Measurements from ENCODE around the gene IL17F.

Gene IL17F

DNA sequence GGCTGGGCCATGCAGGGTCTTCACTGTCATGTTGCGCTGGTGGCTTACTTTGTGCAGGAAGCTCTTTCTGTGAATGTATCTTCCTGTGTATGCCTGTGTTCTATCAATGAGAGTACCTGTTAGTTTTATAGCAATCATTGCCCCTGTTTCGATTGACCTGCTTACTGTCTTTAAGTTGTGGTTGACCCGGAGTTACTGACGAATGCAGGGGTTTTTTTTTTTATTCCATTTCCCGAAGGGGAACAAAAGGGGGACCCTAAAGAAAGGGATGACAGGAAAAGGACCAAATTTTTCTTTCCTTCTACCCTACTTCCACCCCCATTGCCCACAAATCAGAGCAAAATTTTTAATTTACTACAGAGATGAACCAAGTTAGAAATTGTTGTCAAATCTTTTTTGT is at the start of gene IL17F:
TSS of gene IL17F (minus strand) at position 101 of the 400 bp plus-strand sequence. CDS start at position 30, 71 bp downstream.
- FAIRE-seq (no peak), DNase-seq (ENCODE audit: insufficient read length, low spot score) (no peak)
- TF ChIP-seq, protein P1, sequence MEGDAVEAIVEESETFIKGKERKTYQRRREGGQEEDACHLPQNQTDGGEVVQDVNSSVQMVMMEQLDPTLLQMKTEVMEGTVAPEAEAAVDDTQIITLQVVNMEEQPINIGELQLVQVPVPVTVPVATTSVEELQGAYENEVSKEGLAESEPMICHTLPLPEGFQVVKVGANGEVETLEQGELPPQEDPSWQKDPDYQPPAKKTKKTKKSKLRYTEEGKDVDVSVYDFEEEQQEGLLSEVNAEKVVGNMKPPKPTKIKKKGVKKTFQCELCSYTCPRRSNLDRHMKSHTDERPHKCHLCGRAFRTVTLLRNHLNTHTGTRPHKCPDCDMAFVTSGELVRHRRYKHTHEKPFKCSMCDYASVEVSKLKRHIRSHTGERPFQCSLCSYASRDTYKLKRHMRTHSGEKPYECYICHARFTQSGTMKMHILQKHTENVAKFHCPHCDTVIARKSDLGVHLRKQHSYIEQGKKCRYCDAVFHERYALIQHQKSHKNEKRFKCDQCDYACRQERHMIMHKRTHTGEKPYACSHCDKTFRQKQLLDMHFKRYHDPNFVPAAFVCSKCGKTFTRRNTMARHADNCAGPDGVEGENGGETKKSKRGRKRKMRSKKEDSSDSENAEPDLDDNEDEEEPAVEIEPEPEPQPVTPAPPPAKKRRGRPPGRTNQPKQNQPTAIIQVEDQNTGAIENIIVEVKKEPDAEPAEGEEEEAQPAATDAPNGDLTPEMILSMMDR (IDR thresholded peaks at IDR 0.05; ENCODE audit: insufficient read depth, missing control alignments): no peak

DNA sequence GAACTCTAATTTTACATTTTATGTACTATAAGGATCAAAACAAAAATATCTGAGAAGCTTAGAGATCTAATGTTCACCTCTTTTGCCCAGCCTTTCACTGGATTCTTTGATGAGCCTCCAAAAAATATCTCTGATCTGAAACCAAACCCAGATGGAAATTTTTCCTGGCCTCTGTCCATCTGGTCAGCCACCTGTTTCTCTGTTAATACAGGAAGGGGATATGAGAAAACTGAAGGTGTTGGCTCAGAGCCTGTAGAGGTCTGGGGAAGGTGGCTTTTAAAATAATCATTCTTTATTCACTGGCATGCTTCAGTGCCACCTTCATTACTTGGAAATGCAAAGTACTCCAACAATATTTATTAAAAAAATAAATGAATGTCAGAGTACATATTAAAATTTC is 48.8 kb upstream of the IL17F start:
- TF ChIP-seq, protein P1 (IDR thresholded peaks at IDR 0.05; ENCODE audit: insufficient read depth, missing control alignments): no peak
- DNase-seq (ENCODE audit: insufficient read length, low spot score) (no peak), FAIRE-seq (no peak)

DNA sequence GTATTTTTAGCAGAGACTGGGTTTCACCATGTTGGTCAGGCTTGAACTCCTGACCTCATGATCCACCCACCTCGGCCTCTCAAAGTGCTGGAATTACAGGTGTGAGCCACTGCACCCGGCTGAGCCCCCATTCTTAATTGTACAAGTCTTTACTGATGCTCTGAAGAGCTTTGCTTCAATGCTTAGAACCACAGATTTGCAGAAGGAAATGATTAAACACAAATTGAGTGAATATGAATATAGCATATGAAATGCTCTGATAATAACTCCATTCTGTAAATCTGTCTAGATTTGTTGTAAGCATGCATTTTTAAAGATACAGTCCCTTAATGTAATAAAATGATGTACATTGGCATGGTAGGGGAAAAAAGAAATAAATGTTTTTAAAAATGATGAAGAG is 44.5 kb upstream of the IL17F start:
- no peak for FAIRE-seq
- DNase-seq (ENCODE audit: insufficient read length, low spot score): no peak
- TF ChIP-seq, protein P1 (IDR thresholded peaks at IDR 0.05; ENCODE audit: insufficient read depth, missing control alignments): no peak

DNA sequence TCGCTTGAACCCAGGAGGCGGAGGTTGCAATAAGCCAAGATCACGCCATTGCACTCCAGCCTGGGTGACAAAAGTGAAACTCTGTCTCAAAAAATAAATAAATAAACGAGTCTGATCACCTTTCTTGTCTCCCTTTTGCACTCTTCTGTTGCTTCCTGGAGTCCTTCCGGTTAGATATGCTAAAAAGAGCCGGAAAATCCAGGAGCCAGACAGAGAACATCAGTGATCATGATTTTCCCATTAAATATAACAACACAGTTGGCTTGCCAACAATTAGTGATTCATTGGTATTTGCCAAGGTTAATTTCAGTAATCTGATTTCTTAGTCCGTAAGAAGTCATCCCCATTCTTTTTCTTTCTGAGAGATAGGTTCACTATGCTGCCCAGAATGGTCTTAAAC is 43.9 kb upstream of the IL17F start:
- TF ChIP-seq, protein P1 (IDR thresholded peaks at IDR 0.05; ENCODE audit: insufficient read depth, missing control alignments): no peak

DNA sequence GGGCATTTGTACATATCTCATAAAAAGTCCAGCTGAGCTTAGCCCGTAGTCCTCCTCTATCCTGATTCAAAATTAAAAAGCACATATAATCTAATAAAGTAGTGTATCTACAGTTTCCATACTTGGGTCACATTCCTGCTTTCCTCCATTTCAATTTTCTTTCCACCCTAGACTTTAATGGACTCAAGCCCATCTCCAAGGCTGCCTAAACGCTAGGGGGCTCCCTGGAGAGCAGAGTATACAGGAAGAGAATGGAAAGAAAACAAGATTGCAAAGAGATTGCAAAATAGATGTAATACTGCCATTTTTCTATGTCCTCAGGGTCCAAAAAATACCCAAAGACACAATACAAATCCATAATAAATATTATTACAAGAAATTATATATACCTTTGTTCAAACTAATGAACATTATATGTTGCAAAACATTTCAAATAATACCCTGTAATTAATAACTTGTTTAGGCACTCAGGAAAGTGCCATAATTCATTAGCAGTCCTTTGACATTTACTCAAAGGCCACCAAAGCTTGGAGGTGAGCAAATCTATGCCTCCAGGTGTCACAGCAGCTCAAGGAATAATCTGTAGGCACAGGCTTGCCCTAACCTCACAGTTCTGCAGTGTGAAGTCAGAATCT is 42.6 kb upstream of the IL17F start:
- no peak for DNase-seq (ENCODE audit: insufficient read length, low spot score)
- FAIRE-seq: no peak
- TF ChIP-seq, protein P1 (IDR thresholded peaks at IDR 0.05; ENCODE audit: insufficient read depth, missing control alignments): peak; percentile 80

More for the DNA sequence above, 43.9 kb upstream of the IL17F start:
- FAIRE-seq (no peak), DNase-seq (ENCODE audit: insufficient read length, low spot score) (no peak)

DNA sequence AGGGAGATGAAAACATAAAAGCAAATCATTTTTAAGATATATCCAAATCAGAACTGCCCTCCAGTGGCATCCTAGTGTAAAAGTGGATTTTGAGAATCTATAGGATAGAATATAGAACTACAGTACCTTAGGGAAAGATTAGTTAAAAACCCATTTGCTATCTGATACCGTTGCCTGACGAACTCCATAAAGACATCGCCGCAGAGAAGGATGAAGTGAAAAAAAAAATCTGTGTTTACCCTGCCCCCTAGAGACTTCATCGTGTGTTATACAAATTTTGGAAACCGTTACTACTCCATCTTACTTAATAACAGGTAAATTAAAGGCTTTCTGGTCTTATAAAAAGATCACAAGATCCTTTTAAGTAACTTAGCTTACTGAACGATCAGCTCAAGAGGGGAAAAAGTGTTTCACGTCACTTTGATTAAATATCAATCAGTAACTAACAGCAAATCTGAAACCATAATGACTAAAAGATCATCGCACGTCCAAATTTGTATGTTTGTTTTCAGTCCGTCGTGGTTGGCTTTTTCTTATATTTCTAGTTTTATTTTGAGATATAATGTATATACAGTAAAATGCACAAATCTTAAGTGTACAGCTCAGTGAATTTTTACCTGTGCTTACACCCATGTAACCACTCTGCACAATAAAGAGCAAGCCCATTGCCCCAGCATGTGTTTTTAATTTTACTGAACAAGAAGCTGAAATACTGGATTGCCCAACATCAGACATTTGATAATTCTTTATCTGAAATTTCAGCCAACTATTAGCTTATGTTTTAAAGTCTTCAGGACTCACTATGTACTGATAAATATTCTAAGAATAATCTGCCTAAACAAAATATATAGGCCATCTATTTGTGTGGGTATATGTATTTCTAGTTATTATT is 41.1 kb upstream of the IL17F start:
- DNase-seq (ENCODE audit: insufficient read length, low spot score) (no peak), FAIRE-seq (no peak)
- TF ChIP-seq, protein P1 (IDR thresholded peaks at IDR 0.05; ENCODE audit: insufficient read depth, missing control alignments): no peak
